Astrocyte (in vitro differentiated cells and primary cell): ENCODE data around the gene ANO2. TPM values are rescaled to one million over a fixed set of nuclear protein-coding genes. Genes with fewer than 3 reads are reported as not detected.

ENCODE experiments used
- DNase-seq: peaks from one replicate; pipeline ENCODE4 v3.0.0-alpha.2; 2010; ENCODE audit warnings: low read depth
- FAIRE-seq: peaks from 2 replicates; lab custom pipeline; 2011; peaks lifted over from hg19 to GRCh38; lab: Jason Lieb, UNC
- H2AFZ ChIP-seq: 2 replicates; pipeline ENCODE4 v1.6.0; 2012; ENCODE audit warnings: low read depth, low read length, inconsistent platforms
- H3K27ac ChIP-seq: 2 replicates; pipeline ENCODE4 v1.5.1; 2011; ENCODE audit warnings: low read depth, low read length, inconsistent platforms
- H3K27me3 ChIP-seq: 2 replicates; pipeline ENCODE4 v1.6.0; 2011; ENCODE audit warnings: low read length, inconsistent platforms; ENCODE audit not compliant: insufficient read depth
- H3K36me3 ChIP-seq: 2 replicates; pipeline ENCODE4 v1.5.1; 2011; ENCODE audit warnings: low read length, inconsistent platforms; ENCODE audit not compliant: insufficient read depth
- H3K4me1 ChIP-seq: 2 replicates; pipeline ENCODE4 v1.5.1; 2011; ENCODE audit warnings: low read length, inconsistent platforms; ENCODE audit not compliant: insufficient read depth
- H3K4me2 ChIP-seq: 2 replicates; pipeline ENCODE4 v1.6.0; 2012; ENCODE audit warnings: low read length, inconsistent platforms
- H3K4me3 ChIP-seq: 2 replicates; pipeline ENCODE4 v1.5.1; 2011; ENCODE audit warnings: low read depth, mild to moderate bottlenecking, low read length, inconsistent platforms; ENCODE audit not compliant: insufficient read depth
- H3K79me2 ChIP-seq: 2 replicates; pipeline ENCODE4 v1.6.0; 2012; ENCODE audit warnings: mild to moderate bottlenecking, low read length, inconsistent platforms; ENCODE audit not compliant: insufficient read depth
- H3K9ac ChIP-seq: 2 replicates; pipeline ENCODE4 v1.6.0; 2012; ENCODE audit warnings: mild to moderate bottlenecking, low read length, inconsistent platforms
- H3K9me3 ChIP-seq: 2 replicates; pipeline ENCODE4 v1.5.1; 2012; ENCODE audit warnings: low read depth, mild to moderate bottlenecking, low read length, inconsistent platforms; ENCODE audit not compliant: insufficient read depth
- H4K20me1 ChIP-seq: 2 replicates; pipeline ENCODE4 v1.6.0; 2012; ENCODE audit warnings: low read length, inconsistent platforms; ENCODE audit not compliant: insufficient read depth
- H3K27ac Mint-ChIP-seq: one replicate; pipeline ENCODE4 v1.8.0; 2021; ENCODE audit warnings: mild to moderate bottlenecking, mixed read lengths; ENCODE audit not compliant: unreplicated experiment
- H3K27me3 Mint-ChIP-seq: one replicate; pipeline ENCODE4 v1.8.0; 2021; ENCODE audit warnings: low read depth, mixed read lengths; ENCODE audit not compliant: unreplicated experiment
- H3K36me3 Mint-ChIP-seq: one replicate; pipeline ENCODE4 v1.8.0; 2021; ENCODE audit warnings: low read depth, mixed read lengths; ENCODE audit not compliant: unreplicated experiment
- H3K4me1 Mint-ChIP-seq: one replicate; pipeline ENCODE4 v1.8.0; 2021; ENCODE audit warnings: low read depth, mixed read lengths; ENCODE audit not compliant: unreplicated experiment
- H3K4me3 Mint-ChIP-seq: one replicate; pipeline ENCODE4 v1.8.0; 2021; ENCODE audit warnings: mild to moderate bottlenecking, moderate library complexity, mixed read lengths; ENCODE audit not compliant: unreplicated experiment
- H3K9me3 Mint-ChIP-seq: one replicate; pipeline ENCODE4 v1.8.0; 2021; ENCODE audit warnings: mild to moderate bottlenecking, mixed read lengths; ENCODE audit not compliant: unreplicated experiment
- EZH2 ChIP-seq: IDR thresholded peaks from 2 replicates; pipeline ENCODE4 v1.6.1; 2012; ENCODE audit warnings: mild to moderate bottlenecking, low read length, inconsistent platforms; ENCODE audit not compliant: insufficient read depth
- total RNA-seq: library from RNA; stranded (reverse); gene quantifications from 2 replicates; pipeline ENCODE4 v1.2.1, GENCODE V29; 2021
- TF ChIP-seq, protein P1 (sequence below): IDR thresholded peaks from 2 replicates; pipeline ENCODE4 v1.5.1; 2011; ENCODE audit warnings: low read depth, mild to moderate bottlenecking, inconsistent platforms, low read length, moderate library complexity; ENCODE audit not compliant: insufficient read depth

The ANO2 gene
- total RNA-seq, 1 donor from 2014 or later: 0.93 TPM

DNA sequence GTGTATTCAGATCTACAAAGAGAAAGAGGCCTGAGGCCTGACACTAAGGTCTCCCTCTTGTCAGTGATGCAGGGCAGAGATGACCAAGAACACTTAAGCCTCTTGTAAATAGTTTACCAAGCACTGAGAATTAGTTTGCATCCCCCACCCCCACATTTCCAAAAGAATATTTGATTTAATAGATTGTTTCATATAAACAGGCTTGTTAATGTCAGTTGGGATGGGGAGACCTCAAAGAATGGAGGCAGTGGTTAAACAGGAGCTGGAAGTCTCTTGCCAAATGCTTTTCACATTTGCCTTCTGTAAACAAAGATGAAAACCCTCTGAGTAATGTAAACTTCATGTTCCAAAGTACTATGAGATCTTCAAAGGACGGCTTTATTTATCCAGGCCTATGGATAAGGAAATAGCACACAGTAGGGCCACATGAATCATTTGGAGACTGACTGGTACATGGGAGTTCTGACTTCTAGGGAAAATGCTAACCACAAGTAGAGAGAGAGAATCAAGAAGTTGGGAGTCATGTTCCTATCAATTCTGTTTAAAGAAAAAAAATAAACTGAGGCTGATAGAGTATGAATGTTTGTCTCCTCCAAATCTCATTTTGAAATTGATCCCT lies 234.7 kb downstream of the ANO2 start:
- H3K4me2 ChIP-seq: no peak overlapping the region
- TF ChIP-seq EZH2: no peak
- TF ChIP-seq, protein P1, sequence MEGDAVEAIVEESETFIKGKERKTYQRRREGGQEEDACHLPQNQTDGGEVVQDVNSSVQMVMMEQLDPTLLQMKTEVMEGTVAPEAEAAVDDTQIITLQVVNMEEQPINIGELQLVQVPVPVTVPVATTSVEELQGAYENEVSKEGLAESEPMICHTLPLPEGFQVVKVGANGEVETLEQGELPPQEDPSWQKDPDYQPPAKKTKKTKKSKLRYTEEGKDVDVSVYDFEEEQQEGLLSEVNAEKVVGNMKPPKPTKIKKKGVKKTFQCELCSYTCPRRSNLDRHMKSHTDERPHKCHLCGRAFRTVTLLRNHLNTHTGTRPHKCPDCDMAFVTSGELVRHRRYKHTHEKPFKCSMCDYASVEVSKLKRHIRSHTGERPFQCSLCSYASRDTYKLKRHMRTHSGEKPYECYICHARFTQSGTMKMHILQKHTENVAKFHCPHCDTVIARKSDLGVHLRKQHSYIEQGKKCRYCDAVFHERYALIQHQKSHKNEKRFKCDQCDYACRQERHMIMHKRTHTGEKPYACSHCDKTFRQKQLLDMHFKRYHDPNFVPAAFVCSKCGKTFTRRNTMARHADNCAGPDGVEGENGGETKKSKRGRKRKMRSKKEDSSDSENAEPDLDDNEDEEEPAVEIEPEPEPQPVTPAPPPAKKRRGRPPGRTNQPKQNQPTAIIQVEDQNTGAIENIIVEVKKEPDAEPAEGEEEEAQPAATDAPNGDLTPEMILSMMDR: no peak
- H3K27ac ChIP-seq: no peak overlapping the region
- peaks cover 8% of the 10 kb centered on the region for H3K9me3 Mint-ChIP-seq
- H3K36me3 ChIP-seq: no peaks in the 10 kb centered on the region
- no peak overlapping the region for H3K4me3 ChIP-seq
- H3K27me3 ChIP-seq: no peaks in the 10 kb centered on the region
- H2AFZ ChIP-seq: no peak overlapping the region
- no peak overlapping the region for H3K9ac ChIP-seq
- peaks cover 24% of the 10 kb centered on the region for H3K27me3 Mint-ChIP-seq
- H3K4me1 ChIP-seq: no peaks in the 10 kb centered on the region
- FAIRE-seq: no peak
- H4K20me1 ChIP-seq: no peaks in the 10 kb centered on the region
- no peak for DNase-seq
- no peaks in the 10 kb centered on the region for H3K36me3 Mint-ChIP-seq
- H3K4me3 Mint-ChIP-seq: no peak overlapping the region
- H3K27ac Mint-ChIP-seq: no peak overlapping the region
- H3K79me2 ChIP-seq: no peaks in the 10 kb centered on the region
- no peaks in the 10 kb centered on the region for H3K4me1 Mint-ChIP-seq
- no peaks in the 10 kb centered on the region for H3K9me3 ChIP-seq

DNA sequence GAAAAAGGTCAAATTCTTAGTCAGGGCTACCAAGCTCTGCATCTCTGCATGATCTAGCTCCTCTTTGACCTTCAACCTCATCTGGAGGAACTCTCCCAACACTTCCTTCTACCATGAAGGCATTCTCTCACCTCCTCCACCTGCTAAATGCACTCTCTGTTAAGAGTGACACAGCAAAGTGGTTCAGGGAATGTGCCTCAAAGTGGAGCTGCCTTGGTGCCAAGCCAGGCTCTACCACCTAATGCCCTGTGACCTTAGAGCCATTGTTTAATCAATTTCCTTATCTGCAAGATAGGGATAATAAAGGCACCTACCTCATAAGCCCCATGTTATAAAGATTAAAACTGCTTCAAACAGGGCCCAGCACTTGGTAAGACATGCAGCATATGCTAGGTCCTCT lies 236.7 kb downstream of the ANO2 start:
- no peak overlapping the region for H3K4me3 Mint-ChIP-seq
- H3K79me2 ChIP-seq: no peaks in the 10 kb centered on the region
- no peak overlapping the region for H3K4me2 ChIP-seq
- H4K20me1 ChIP-seq: no peaks in the 10 kb centered on the region
- H3K36me3 Mint-ChIP-seq: no peaks in the 10 kb centered on the region
- no peaks in the 10 kb centered on the region for H3K36me3 ChIP-seq
- no peak overlapping the region for H2AFZ ChIP-seq
- no peak overlapping the region for H3K27ac ChIP-seq
- no peaks in the 10 kb centered on the region for H3K9me3 ChIP-seq
- no peak overlapping the region for H3K27ac Mint-ChIP-seq
- no peak overlapping the region for H3K4me3 ChIP-seq
- H3K27me3 ChIP-seq: no peaks in the 10 kb centered on the region
- H3K4me1 ChIP-seq: no peaks in the 10 kb centered on the region
- H3K27me3 Mint-ChIP-seq: peaks cover 24% of the 10 kb centered on the region
- TF ChIP-seq, protein P1: no peak
- no peak for TF ChIP-seq EZH2
- DNase-seq (no peak), FAIRE-seq (no peak)
- H3K9me3 Mint-ChIP-seq: peaks cover 8% of the 10 kb centered on the region
- no peaks in the 10 kb centered on the region for H3K4me1 Mint-ChIP-seq
- H3K9ac ChIP-seq: no peak overlapping the region

DNA sequence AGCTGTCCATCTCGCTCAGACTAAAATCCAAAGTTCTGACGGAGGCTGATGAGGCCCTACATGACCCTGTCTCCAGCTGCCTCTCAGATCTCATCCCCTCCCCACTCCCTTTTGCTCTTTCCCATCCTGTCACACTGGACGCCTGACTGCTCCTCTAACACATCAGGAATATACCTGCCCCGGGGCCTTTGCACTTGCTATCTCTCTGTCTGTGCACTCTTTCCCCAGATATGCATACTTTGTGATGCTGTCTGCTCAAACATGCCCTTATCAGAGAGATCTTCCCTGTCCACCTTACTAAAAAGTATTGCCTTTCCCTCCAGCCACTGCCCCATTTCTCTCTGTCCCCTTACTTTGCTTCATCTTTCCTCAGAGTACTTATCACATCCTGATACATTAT lies 238.8 kb downstream of the ANO2 start:
- no peak overlapping the region for H3K4me3 ChIP-seq
- H3K4me2 ChIP-seq: no peak overlapping the region
- H3K79me2 ChIP-seq: no peaks in the 10 kb centered on the region
- H3K27ac ChIP-seq: no peak overlapping the region
- H3K27me3 Mint-ChIP-seq: peaks cover 22% of the 10 kb centered on the region
- peaks cover 8% of the 10 kb centered on the region for H3K9me3 Mint-ChIP-seq
- TF ChIP-seq, protein P1: no peak
- no peak for TF ChIP-seq EZH2
- no peak overlapping the region for H3K27ac Mint-ChIP-seq
- DNase-seq: no peak
- no peaks in the 10 kb centered on the region for H3K4me1 ChIP-seq
- H2AFZ ChIP-seq: no peak overlapping the region
- no peaks in the 10 kb centered on the region for H3K9me3 ChIP-seq
- FAIRE-seq: no peak
- H4K20me1 ChIP-seq: no peaks in the 10 kb centered on the region
- no peaks in the 10 kb centered on the region for H3K27me3 ChIP-seq
- H3K36me3 ChIP-seq: no peaks in the 10 kb centered on the region
- no peaks in the 10 kb centered on the region for H3K4me1 Mint-ChIP-seq
- H3K36me3 Mint-ChIP-seq: no peaks in the 10 kb centered on the region
- no peak overlapping the region for H3K9ac ChIP-seq
- no peak overlapping the region for H3K4me3 Mint-ChIP-seq
